Stimulated activated CD4-positive, alpha-beta T cell treated with anti-CD3 and anti-CD28 coated beads, TNF-alpha, amount 100 ng/mL, for 4 hours (primary cell): ENCODE measurements around the gene TSPAN4.
A peak's percentile ranks its signal among the peaks of the same experiment; 100 is the strongest.

Source experiments
- DNase-seq, 3 experiments: peaks; one replicate each; pipeline ENCODE4 v3.0.0-alpha.2; 2020; ENCODE audit warnings: low read depth in 3 of 3

The TSPAN4 gene

GRCh38 chr11:834371-835316 lies 8.0 kb upstream of the TSPAN4 start:
- no peak for DNase-seq

GRCh38 chr11:836274-836673 lies 6.4 kb upstream of the TSPAN4 start:
- no peak for DNase-seq

GRCh38 chr11:836700-837099 lies 6.0 kb upstream of the TSPAN4 start:
- DNase-seq = no peak

GRCh38 chr11:837189-837989 lies 5.3 kb upstream of the TSPAN4 start:
- DNase-seq = no peak

- DNase-seq = no peak
Observed at GRCh38 chr11:837990-838307, 4.7 kb upstream of the TSPAN4 start.

- no peak for DNase-seq
Observed at GRCh38 chr11:838441-839279, 4.0 kb upstream of the TSPAN4 start.

- DNase-seq = no peak
Observed at GRCh38 chr11:839280-839623, 3.4 kb upstream of the TSPAN4 start.

GRCh38 chr11:839875-840617 lies 2.6 kb upstream of the TSPAN4 start:
- DNase-seq = no peak

GRCh38 chr11:841981-842369 lies 677 bp upstream of the TSPAN4 start:
- DNase-seq = no peak

- DNase-seq = no peak
Observed at GRCh38 chr11:843086-843734, 558 bp downstream of the TSPAN4 start.

GRCh38 chr11:843818-844692 lies 1.4 kb downstream of the TSPAN4 start:
- no peak for DNase-seq

- DNase-seq = no peak
Observed at GRCh38 chr11:844693-845644, 2.3 kb downstream of the TSPAN4 start.

- DNase-seq = no peak
Observed at GRCh38 chr11:845872-846495, 3.3 kb downstream of the TSPAN4 start.

- no peak for DNase-seq
Observed at GRCh38 chr11:846496-847098, 3.9 kb downstream of the TSPAN4 start.

GRCh38 chr11:847876-848275 lies 5.2 kb downstream of the TSPAN4 start:
- DNase-seq = no peak

- peak; percentile 39 to 50 (median 40) for DNase-seq
Observed at GRCh38 chr11:848380-848931, 5.8 kb downstream of the TSPAN4 start.

GRCh38 chr11:849104-849824 lies 6.6 kb downstream of the TSPAN4 start:
- no peak for DNase-seq
